Colonic mucosa (tissue), 4 donors: ENCODE results near the gene MN1. TPM values are rescaled to one million over a fixed set of nuclear protein-coding genes. Genes with fewer than 3 reads are reported as not detected.

ENCODE experiments used
- DNase-seq: peaks from one replicate; pipeline ENCODE4 v3.0.0-alpha.2; 2020
- H3K27ac ChIP-seq: fragments of 200-600 bp; one replicate; pipeline ENCODE4 v1.8.0; 2021
- H3K27me3 ChIP-seq: fragments of 200-600 bp; one replicate; pipeline ENCODE4 v1.8.0; 2021
- H3K36me3 ChIP-seq: fragments of 200-600 bp; one replicate; pipeline ENCODE4 v1.8.0; 2021
- H3K4me1 ChIP-seq: fragments of 200-600 bp; one replicate; pipeline ENCODE4 v1.8.0; 2021; ENCODE audit warnings: mild to moderate bottlenecking
- H3K4me3 ChIP-seq: fragments of 200-600 bp; one replicate; pipeline ENCODE4 v1.8.0; 2021
- H3K9ac ChIP-seq, 2 donors: one replicate each; pipeline ENCODE4 v1.7.0; 2013; ENCODE audit warnings: control low read depth in 2 of 2, low read depth in 2 of 2, low read length in 2 of 2
- H3K9me3 ChIP-seq: fragments of 200-600 bp; one replicate; pipeline ENCODE4 v1.8.0; 2021
- intact Hi-C: fragments of 100-400 bp; cut with DNase I; formaldehyde crosslinking; loops from one replicate; pipeline ENCODE4 v1.14.1; 2022
- total RNA-seq, 2 donors: library from RNA; stranded (reverse); fragmentation: NEBNext Ultra II Directional in 1 of 2; extraction: Animal tissue kit (Norgen Biotek cat#: 25700) in 1 of 2; gene quantifications; one replicate each; pipeline ENCODE4 v1.2.1, GENCODE V29; 2021
- TF ChIP-seq, protein P1 (sequence below): fragments of 200-600 bp; IDR thresholded peaks from one replicate; pipeline ENCODE4 v1.8.0; 2022; ENCODE audit warnings: antibody characterized with exemption, mild to moderate bottlenecking
- donor health status: healthy.
- donor health status: DM: no; HTN: no; CAD: no.
- donor health status: DM: no; HTN: no; CAD: no.

MN1 gene
- total RNA-seq, 2 donors from 2014 or later, result 0.67 to 1.5 TPM

GRCh38 chr22:27793576-27793975 lies 8.0 kb downstream of the MN1 start:
- no peak for DNase-seq
- peaks cover 8% of the 10 kb centered on the region for H3K27me3 ChIP-seq
- H3K4me1 ChIP-seq, result no peaks in the 10 kb centered on the region
- H3K4me3 ChIP-seq, result no peak overlapping the region
- H3K9me3 ChIP-seq, result no peaks in the 10 kb centered on the region
- TF ChIP-seq, protein P1, sequence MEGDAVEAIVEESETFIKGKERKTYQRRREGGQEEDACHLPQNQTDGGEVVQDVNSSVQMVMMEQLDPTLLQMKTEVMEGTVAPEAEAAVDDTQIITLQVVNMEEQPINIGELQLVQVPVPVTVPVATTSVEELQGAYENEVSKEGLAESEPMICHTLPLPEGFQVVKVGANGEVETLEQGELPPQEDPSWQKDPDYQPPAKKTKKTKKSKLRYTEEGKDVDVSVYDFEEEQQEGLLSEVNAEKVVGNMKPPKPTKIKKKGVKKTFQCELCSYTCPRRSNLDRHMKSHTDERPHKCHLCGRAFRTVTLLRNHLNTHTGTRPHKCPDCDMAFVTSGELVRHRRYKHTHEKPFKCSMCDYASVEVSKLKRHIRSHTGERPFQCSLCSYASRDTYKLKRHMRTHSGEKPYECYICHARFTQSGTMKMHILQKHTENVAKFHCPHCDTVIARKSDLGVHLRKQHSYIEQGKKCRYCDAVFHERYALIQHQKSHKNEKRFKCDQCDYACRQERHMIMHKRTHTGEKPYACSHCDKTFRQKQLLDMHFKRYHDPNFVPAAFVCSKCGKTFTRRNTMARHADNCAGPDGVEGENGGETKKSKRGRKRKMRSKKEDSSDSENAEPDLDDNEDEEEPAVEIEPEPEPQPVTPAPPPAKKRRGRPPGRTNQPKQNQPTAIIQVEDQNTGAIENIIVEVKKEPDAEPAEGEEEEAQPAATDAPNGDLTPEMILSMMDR, result no peak
- H3K9ac ChIP-seq, result no peak overlapping the region
- no peak overlapping the region for H3K27ac ChIP-seq
- intact Hi-C loops, result no loop called here
- H3K36me3 ChIP-seq, result no peaks in the 10 kb centered on the region

DNA sequence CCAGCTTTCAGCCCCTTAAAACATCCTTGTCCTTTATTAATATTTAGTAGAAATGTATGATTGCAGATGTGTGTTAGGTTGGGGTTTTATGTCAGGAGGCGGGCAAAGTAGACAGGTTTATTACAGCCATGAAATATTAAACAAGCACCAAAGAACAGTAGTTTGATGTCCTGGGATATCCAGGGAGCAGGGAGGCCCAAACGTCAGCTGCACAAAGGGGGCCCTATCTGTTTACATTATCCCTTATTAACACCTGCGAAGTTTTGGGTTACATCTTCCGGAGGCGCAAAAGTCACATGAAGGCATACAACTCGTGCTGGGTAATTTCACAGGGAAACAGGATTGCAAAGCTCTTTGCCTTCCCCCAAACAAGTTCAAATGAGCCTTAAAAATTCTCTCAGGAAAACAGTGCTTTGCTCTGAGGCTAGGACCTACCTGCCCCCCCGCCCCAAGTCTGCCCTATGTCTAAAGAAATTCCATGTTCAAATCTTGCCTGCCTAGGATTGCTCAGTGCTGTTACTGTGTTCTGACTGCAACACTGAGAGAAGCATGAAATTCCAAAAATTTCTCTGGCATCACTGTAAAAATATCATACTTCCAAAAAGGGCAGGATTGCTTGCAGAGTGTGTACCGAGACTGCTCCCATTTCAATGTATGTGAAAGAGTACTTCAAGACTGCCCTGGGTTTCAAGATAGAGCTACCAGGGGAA lies 8.9 kb downstream of the MN1 start:
- TF ChIP-seq, protein P1, result no peak
- no peak for DNase-seq
- no peaks in the 10 kb centered on the region for H3K36me3 ChIP-seq
- H3K4me3 ChIP-seq, result no peak overlapping the region
- H3K4me1 ChIP-seq, result no peaks in the 10 kb centered on the region
- intact Hi-C loops, result no loop called here
- H3K9ac ChIP-seq, result no peak overlapping the region
- H3K27me3 ChIP-seq, result no peaks in the 10 kb centered on the region
- no peaks in the 10 kb centered on the region for H3K9me3 ChIP-seq
- no peak overlapping the region for H3K27ac ChIP-seq

GRCh38 chr22:27791859-27792241 lies 9.7 kb downstream of the MN1 start:
- Histone ChIP-seq H3K4me1 (no peaks in the 10 kb centered on the region), H3K36me3 (no peaks in the 10 kb centered on the region), H3K9ac (no peak overlapping the region), H3K9me3 (no peaks in the 10 kb centered on the region), H3K4me3 (no peak overlapping the region), H3K27ac (no peak overlapping the region), H3K27me3 (no peaks in the 10 kb centered on the region)
- no peak for DNase-seq
- TF ChIP-seq, protein P1, result no peak
- intact Hi-C loops, result no loop called here

GRCh38 chr22:27791159-27791858 lies 10.2 kb downstream of the MN1 start:
- intact Hi-C loops, result no loop called here
- Histone ChIP-seq H3K9ac (no peak overlapping the region), H3K4me3 (no peak overlapping the region), H3K27me3 (no peaks in the 10 kb centered on the region), H3K9me3 (no peaks in the 10 kb centered on the region), H3K36me3 (no peaks in the 10 kb centered on the region), H3K27ac (no peak overlapping the region), H3K4me1 (no peaks in the 10 kb centered on the region)
- TF ChIP-seq, protein P1, result no peak
- DNase-seq, result no peak

DNA sequence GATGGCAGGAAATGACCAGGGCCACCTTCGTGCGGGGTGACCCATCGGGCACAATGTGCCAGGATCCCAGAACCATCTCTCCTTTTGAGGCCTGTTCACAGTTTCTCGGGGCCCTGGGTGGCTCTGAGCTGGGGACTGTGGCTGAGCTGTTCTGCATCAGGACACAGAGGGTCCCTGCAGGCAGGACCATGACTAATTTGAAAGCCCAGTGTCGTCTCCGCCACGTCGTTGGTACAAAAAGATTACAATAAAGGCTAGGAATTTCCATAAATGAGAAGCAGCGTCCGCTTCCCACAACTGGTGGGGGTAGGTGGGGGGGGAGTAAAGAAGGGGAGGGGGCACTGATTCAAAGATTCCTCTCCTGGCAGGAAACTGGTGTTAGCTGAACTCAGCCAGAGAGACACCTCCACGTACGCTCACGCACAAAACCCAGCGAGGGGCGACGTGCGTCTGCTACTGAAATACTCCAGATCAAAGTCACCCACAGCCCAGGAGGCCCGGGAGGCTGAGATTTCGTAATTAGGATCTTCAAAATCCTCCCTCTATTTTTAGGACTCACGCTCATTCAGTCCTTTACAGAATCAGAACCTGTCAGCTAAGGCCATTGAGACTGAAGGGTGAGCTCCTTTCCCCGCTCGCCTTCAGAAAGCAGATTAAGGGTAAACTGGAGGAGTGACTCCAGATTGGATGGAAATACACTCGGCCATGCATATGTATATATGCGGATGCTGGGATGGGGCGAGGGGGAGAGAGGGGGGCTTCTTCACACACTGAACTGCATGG lies 11.0 kb downstream of the MN1 start:
- TF ChIP-seq, protein P1, result no peak
- H3K4me1 ChIP-seq, result no peaks in the 10 kb centered on the region
- H3K27ac ChIP-seq, result no peak overlapping the region
- H3K4me3 ChIP-seq, result no peak overlapping the region
- no peaks in the 10 kb centered on the region for H3K9me3 ChIP-seq
- no peaks in the 10 kb centered on the region for H3K36me3 ChIP-seq
- DNase-seq, result no peak
- H3K9ac ChIP-seq, result no peak overlapping the region
- intact Hi-C loops, result no loop called here
- no peaks in the 10 kb centered on the region for H3K27me3 ChIP-seq
